MM.1S (cell line): Measurements from ENCODE around the gene PIK3R5.

Experiments
- CTCF ChIP-seq: fragments of 300-600 bp; sonication (generic); IDR thresholded peaks from 2 replicates; pipeline ENCODE4 v1.5.1; 2016; ENCODE audit warnings: antibody characterized with exemption, low read length, mixed read lengths
- EZH2phosphoT487 ChIP-seq: fragments of 300-600 bp; sonication (generic); IDR thresholded peaks from 2 replicates; pipeline ENCODE4 v1.6.1; 2018; ENCODE audit warnings: antibody characterized with exemption, low read length

GRCh38 chr17:8900626-8901585 lies 64.6 kb downstream of the PIK3R5 start:
- TF ChIP-seq CTCF (no peak), EZH2phosphoT487 (no peak)
